Adipose tissue (tissue), 3 donors: ENCODE data around the gene APBB1IP. TPM values are rescaled to one million over a fixed set of nuclear protein-coding genes. Genes with fewer than 3 reads are reported as not detected.

Experiments
- H3K27ac ChIP-seq: one replicate; pipeline ENCODE4 v1.5.1; 2013; ENCODE audit warnings: low read depth, low read length
- WGBS, 3 donors: extraction: QIAGEN DNeasy Blood & Tissue Kit; methylation state at CpG; one replicate each; pipeline ENCODE4 v1.1.7; 2013; 5-methylcytosine and 5-hydroxymethylcytosine counted together
- polyA plus RNA-seq, 3 donors: library from polyadenylated mRNA; stranded (reverse); fragments of 200-250 nt; gene quantifications; one replicate each; pipeline ENCODE4 v1.2.3, GENCODE V29; 2013
- donor health status: healthy with polysubstance abuse.
- donor health status: Bipolar disorder and iron deficiency.
- donor health status: healthy.

The APBB1IP gene
- polyA plus RNA-seq, 3 donors, result 4.2 to 47.6 (median 24.3) TPM

DNA sequence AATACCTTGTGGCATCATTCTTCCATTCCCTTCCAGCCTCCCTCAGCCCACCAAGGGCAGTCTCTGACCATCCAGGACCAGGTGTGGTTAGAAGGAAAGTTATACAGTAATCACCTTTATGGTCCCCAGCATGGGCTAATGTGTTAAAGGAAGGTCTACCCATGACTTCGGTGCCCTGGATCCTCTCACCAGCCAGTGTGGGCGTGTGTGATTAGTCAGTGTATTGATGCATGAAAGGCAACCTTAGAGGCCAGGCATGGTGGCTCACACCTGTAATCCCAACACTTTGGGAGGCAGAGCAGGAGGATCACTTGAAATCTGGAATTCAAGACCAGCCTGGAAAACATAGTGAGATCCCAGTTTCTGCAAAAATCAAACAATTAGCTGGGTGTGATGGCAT, 88.9 kb downstream of the APBB1IP start:
- 78 to 94% (median 89%) methylated on average over 2 of the region's 2 CpGs for WGBS, 3 donors
- H3K27ac ChIP-seq, result no peak overlapping the region

GRCh38 chr10:26528048-26528447, 89.9 kb downstream of the APBB1IP start:
- WGBS, 3 donors, result 77 to 80% (median 79%) methylated on average over 5 of the region's 5 CpGs
- H3K27ac ChIP-seq, result no peak overlapping the region

DNA sequence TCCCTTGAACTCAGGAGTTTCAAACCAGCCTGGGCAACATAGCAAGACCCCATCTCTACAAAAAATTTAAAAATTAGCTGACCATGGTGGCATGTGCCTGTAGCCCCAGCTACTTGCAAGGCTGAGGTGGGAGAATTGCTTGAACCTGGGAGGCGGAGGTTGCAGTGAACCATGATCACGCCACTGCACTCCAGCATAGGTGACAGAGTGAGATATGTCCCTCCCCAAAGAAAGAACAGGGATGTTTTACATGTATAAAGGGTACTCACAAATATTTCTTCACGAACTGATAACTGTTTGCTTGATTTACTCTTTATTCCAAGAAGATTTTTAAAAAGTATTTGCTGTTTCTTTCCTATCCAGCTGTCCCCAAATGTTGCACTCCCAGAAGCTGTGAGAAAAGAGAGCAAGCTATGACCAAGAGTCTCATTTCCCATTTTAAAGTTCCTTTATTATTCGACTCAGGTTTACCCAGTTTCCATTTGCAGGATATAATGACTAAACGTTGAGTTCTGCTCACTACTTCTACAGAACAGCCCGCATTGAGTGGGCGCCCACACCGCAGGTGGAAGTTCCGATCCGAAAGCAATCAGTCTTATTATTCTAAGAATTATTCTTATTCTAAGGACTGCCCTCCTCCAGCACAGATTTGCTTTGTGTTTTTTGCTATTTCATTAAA, 90.7 kb downstream of the APBB1IP start:
- WGBS, 3 donors, result 79 to 86% (median 85%) methylated on average over 10 of the region's 10 CpGs
- H3K27ac ChIP-seq, result no peak overlapping the region

GRCh38 chr10:26534384-26534783, 96.2 kb downstream of the APBB1IP start:
- whole genome bisulfite sequencing, 3 donors, result 67 to 84% (median 76%) methylated on average over 7 of the region's 7 CpGs
- H3K27ac ChIP-seq, result no peak overlapping the region

GRCh38 chr10:26540601-26541000, 102.5 kb downstream of the APBB1IP start:
- WGBS, 3 donors, result 29 to 56% (median 52%) methylated on average over 5 of the region's 5 CpGs
- no peak overlapping the region for H3K27ac ChIP-seq

- WGBS, 3 donors, result 74 to 89% (median 82%) methylated on average over 7 of the region's 7 CpGs
- H3K27ac ChIP-seq, result no peak overlapping the region
Measured at GRCh38 chr10:26543567-26544306, 105.6 kb downstream of the APBB1IP start.

GRCh38 chr10:26544932-26545331, 106.8 kb downstream of the APBB1IP start:
- no peak overlapping the region for H3K27ac ChIP-seq

DNA sequence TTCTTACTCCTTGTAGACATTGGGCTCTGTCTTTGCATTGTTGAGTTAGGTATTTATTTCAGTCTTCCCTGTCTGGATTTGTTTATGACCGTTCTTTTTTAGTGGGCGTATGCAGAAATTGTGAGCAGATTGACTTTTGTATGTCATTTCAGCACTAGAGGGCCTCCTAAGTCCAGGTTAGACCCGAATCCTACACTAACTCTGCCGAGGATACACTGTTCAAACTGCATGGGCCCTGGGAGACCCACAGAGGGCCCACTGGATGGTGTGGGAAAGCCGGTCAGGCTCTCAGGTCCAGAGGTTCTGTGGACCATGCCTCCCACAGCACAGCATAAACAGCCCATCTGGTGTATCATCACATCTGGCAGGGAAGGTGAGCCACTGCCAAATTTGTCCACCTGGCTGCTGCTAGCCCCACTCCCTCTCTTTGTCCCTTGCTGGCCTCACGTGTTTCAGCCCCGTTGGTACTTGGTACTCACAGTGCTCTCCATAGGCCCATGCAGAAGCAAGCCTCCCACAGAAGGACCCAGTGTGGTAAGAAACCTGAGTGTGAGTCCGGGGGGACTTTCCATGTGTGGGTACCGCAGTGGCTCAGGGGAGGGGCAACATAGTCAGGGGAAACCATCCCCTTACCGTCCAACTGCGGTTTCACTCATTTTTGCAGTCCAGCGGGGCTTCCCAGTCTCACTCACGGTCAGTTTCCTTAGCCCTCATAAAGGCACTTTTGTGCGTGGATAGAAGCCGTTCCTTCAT, 112.8 kb downstream of the APBB1IP start:
- WGBS, 3 donors, result 79 to 91% (median 89%) methylated on average over 15 of the region's 15 CpGs

GRCh38 chr10:26554246-26554645, 116.1 kb downstream of the APBB1IP start:
- H3K27ac ChIP-seq, result no peak overlapping the region
- WGBS, 3 donors, result 79 to 90% (median 85%) methylated on average over 5 of the region's 5 CpGs

More for the DNA sequence above, 112.8 kb downstream of the APBB1IP start:
- no peak overlapping the region for H3K27ac ChIP-seq

GRCh38 chr10:26555719-26556368, 117.7 kb downstream of the APBB1IP start:
- WGBS, 3 donors, result 21 to 23% (median 23%) methylated on average over 8 of the region's 8 CpGs

DNA sequence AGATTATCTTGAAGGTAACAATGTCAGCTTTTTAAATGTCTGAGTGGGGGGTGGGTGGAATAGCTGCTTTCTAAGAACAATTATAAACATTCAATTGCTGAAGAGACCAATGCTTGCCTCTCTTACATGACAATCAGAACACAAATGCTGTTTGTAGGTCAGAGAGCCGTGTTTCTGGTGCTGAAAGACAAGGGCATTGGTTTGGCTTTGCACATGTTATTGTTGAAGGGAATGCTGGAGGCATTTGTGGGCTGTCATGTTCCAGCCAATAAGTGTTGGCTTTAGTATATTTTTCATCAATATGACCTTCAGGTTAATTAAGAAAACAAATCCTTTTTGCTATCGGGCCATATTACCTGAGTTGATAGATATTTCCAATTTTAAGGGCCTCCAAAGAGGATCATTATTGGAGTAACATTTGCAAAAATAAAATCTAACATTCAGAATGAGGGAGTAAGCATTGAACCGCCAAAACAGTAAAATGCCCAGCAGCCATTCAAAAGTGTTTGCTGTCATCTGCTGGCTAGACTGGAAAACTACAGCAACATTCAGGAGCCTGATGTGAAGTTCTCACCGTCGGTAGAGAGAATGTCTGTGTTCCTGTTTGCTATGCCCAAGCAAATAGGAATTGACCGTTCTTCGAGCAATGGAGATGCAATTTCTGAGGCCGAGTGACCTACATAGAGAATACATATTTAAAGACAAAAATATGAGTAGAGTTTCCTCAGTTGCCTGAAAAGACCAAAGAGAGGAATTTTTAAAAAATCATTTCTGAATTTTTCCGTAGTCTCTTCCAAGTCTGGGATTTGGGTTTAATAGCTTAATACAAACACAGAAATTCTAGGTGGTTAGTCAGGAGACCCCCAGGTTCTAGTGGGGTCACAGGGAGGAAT, 118.9 kb downstream of the APBB1IP start:
- no peak overlapping the region for H3K27ac ChIP-seq
- WGBS, 3 donors, result 14 to 31% (median 25%) methylated on average over 9 of the region's 9 CpGs

More at GRCh38 chr10:26555719-26556368, 117.7 kb downstream of the APBB1IP start:
- H3K27ac ChIP-seq, result no peak overlapping the region

DNA sequence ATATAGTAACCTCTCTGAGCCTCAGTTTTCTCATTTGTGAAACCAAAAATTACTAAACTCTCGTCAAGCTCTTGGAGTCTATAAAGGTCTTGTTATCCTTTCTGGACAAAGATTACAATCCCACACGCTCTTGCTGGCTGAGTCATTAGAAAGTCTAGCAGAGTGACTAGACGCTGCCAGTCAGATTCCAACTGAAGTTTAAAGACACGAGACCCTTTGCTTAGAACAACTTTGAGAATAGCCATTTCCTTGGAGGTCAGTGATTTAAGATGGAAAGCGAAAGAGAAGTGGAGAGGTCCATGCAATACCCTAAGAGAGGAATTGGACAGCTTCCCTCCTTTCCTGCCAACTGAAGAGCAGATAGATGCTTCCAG, 119.5 kb downstream of the APBB1IP start:
- WGBS, 3 donors, result 46 to 64% (median 57%) methylated on average over 5 of the region's 5 CpGs
- no peak overlapping the region for H3K27ac ChIP-seq

- no peak overlapping the region for H3K27ac ChIP-seq
- 17 to 66% (median 45%) methylated on average over 37 to 62 of the region's 64 CpGs for WGBS, 3 donors
Measured at GRCh38 chr10:26566525-26567350, 128.6 kb downstream of the APBB1IP start.

- WGBS, 3 donors, result 24 to 61% (median 45%) methylated on average over 10 of the region's 10 CpGs
Measured at GRCh38 chr10:26567351-26567721, 129.2 kb downstream of the APBB1IP start.

DNA sequence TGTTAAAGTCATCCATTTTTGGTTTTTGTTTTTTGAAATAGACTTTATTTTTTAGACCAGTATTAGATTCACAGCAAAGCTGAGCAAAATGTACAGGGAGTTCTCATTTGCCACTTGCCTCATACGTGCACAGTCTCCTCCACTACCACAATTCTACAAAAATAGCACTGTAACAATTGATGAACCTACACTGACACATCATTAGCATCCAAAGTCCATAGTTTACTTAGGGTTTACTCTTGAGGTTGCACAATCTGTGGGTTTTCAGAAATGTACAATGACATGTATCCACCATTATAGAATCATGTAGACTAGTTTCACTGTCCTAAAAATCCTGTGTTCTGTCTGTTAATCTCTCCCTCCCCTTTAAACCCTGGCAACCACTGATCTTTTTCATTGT, 133.5 kb downstream of the APBB1IP start:
- no peak overlapping the region for H3K27ac ChIP-seq

More at GRCh38 chr10:26567351-26567721, 129.2 kb downstream of the APBB1IP start:
- no peak overlapping the region for H3K27ac ChIP-seq

GRCh38 chr10:26573674-26574073, 135.5 kb downstream of the APBB1IP start:
- 25 to 58% (median 51%) methylated on average over 2 of the region's 2 CpGs for WGBS, 3 donors

More for the DNA sequence above, 133.5 kb downstream of the APBB1IP start:
- 59 to 95% (median 82%) methylated on average over 1 of the region's 1 CpG for WGBS, 3 donors

DNA sequence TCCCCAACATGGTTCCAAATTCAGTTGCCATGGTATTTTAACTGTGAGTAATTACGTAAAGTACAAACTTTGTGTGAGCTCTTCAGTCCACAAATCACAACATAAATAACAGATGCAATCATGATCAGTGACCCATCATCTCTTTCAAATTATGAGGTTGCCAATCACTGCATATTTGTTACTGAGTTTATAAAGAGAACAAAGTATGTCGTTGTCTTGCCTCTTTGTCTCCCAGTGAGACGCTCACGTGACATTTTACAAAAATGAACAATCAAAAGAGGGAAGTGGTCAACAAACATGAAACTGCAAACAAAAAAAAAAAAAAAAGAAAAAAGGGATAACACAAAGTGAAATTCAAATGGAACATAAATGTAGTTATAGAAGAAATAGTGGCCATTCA, 136.6 kb downstream of the APBB1IP start:
- H3K27ac ChIP-seq, result no peak overlapping the region
- 64 to 76% (median 68%) methylated on average over 4 of the region's 4 CpGs for WGBS, 3 donors

More at GRCh38 chr10:26573674-26574073, 135.5 kb downstream of the APBB1IP start:
- no peak overlapping the region for H3K27ac ChIP-seq
